Thoracic aorta (tissue), 2 donors: ENCODE data around the gene TOP1. TPM values are rescaled to one million over a fixed set of nuclear protein-coding genes. Genes with fewer than 3 reads are reported as not detected.

ENCODE experiments used
- ATAC-seq: fragments of 150-250 bp; one replicate; pipeline ENCODE4 v1.8.0; 2017; ENCODE audit warnings: low read depth; ENCODE audit not compliant: insufficient number of reproducible peaks, low FRiP score
- DNase-seq: peaks from one replicate; pipeline ENCODE4 v3.0.0-alpha.2; 2020; ENCODE audit warnings: low spot score
- H3K27ac ChIP-seq, 2 donors: fragments of 200-600 bp; sonication (generic); 1 replicate in 1 of 2; 2 replicates in 1 of 2; pipeline ENCODE4 v1.5.1; 2016; ENCODE audit warnings: mild to moderate bottlenecking in 2 of 2, moderate library complexity in 2 of 2
- H3K27me3 ChIP-seq: fragments of 200-600 bp; sonication (generic); replicated peaks from 2 replicates; pipeline ENCODE4 v1.6.0; 2016; ENCODE audit warnings: mild to moderate bottlenecking; ENCODE audit not compliant: insufficient read depth
- H3K36me3 ChIP-seq: fragments of 200-600 bp; sonication (generic); one replicate; pipeline ENCODE4 v1.5.1; 2016
- H3K4me1 ChIP-seq, 2 donors: fragments of 200-600 bp; sonication (generic); 1 replicate in 1 of 2; 2 replicates in 1 of 2; pipeline versions ENCODE4 v1.5.1 to v1.6.0; 2016; ENCODE audit warnings: low read depth in 2 of 2, mild to moderate bottlenecking in 1 of 2; ENCODE audit not compliant: control insufficient read depth in 1 of 2
- H3K4me3 ChIP-seq: fragments of 200-600 bp; sonication (generic); 2 replicates; pipeline ENCODE4 v1.5.1; 2016; ENCODE audit warnings: mild to moderate bottlenecking
- H3K9me3 ChIP-seq: fragments of 200-600 bp; sonication (generic); 2 replicates; pipeline ENCODE4 v1.5.1; 2016
- total RNA-seq, 2 donors: library from RNA; depleted of rRNA; stranded (reverse); fragments of >200 nt; gene quantifications; one replicate each; pipeline versions ENCODE4 v1.1.0 to v1.2.3, GENCODE V29; 2016
- TF ChIP-seq, protein P1 (sequence below): fragments of 200-600 bp; sonication (generic); IDR thresholded peaks from one replicate; pipeline ENCODE4 v1.5.1; 2019; ENCODE audit warnings: antibody characterized with exemption

The TOP1 gene
- total RNA-seq, 2 donors from 2014 or later, result 17.3 to 35.4 TPM

DNA sequence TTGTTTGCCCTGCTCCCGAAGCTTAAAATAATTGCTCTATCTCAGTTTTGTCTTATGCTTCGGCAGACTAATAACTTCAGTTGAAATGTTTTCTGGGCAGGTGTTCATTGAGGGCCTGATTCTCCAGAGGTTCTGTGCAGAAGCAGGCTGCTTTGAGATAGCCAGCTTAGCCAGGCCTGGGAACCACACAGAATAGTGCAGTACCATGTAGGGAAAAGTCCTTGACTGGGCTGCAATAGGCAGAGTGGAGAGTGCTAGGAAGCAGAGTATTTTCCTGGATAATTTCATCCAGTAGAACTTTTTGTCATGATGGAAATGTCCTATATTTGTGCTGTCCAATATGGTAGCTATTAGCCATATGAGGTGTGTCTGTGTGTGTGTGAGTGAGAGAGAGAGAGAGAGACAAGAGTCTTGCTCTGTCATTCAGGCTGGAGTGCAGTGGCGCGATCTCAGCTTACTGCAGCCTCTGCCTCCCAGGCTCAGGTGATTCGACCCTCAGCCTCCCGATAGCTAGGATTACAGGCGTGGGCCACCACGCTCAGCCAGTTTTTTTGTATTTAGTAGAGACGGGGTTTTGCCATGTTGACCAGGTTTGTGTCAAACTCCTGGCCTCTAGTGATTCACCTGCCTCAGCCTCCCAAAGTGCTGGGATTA is 15.9 kb downstream of the TOP1 start:
- TF ChIP-seq, protein P1, sequence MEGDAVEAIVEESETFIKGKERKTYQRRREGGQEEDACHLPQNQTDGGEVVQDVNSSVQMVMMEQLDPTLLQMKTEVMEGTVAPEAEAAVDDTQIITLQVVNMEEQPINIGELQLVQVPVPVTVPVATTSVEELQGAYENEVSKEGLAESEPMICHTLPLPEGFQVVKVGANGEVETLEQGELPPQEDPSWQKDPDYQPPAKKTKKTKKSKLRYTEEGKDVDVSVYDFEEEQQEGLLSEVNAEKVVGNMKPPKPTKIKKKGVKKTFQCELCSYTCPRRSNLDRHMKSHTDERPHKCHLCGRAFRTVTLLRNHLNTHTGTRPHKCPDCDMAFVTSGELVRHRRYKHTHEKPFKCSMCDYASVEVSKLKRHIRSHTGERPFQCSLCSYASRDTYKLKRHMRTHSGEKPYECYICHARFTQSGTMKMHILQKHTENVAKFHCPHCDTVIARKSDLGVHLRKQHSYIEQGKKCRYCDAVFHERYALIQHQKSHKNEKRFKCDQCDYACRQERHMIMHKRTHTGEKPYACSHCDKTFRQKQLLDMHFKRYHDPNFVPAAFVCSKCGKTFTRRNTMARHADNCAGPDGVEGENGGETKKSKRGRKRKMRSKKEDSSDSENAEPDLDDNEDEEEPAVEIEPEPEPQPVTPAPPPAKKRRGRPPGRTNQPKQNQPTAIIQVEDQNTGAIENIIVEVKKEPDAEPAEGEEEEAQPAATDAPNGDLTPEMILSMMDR, result no peak
- ATAC-seq (no peak), DNase-seq (no peak)
- Histone ChIP-seq H3K36me3 (no peaks in the 10 kb centered on the region), H3K9me3 (no peaks in the 10 kb centered on the region), H3K27me3 (no peaks in the 10 kb centered on the region), H3K4me3 (no peak overlapping the region), H3K4me1 (peaks cover 32 to 62% of the 10 kb centered on the region in 2 donors), H3K27ac (no peak overlapping the region)

GRCh38 chr20:41045671-41046070 is 17.0 kb downstream of the TOP1 start:
- Histone ChIP-seq H3K27ac (no peak overlapping the region), H3K27me3 (no peaks in the 10 kb centered on the region), H3K4me1 (peaks cover 44 to 74% of the 10 kb centered on the region in 2 donors), H3K4me3 (no peak overlapping the region), H3K9me3 (no peaks in the 10 kb centered on the region), H3K36me3 (no peaks in the 10 kb centered on the region)
- no peak for ATAC-seq
- DNase-seq, result no peak
- TF ChIP-seq, protein P1, result no peak

DNA sequence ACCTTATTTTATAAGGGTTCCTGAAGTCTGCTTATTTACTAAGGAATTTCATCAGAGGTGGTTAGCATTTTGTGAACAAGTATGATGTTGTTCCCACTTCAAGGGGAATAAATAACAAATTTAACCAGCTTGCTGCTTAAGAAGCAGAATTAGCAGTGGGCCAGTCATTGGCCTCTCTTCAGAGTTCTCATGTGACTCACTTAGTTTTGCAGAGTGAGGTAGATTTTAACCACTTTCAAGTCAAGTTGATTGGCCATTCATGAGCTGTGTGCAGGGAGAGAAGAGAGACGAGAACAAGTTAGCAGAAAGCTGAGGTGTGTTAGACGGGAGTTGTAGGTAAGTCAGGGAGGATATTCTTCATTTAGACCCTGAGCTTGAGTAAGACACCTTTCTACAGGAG is 18.1 kb downstream of the TOP1 start:
- H3K4me1 ChIP-seq, result peaks cover 53 to 77% of the 10 kb centered on the region in 2 donors
- no peaks in the 10 kb centered on the region for H3K36me3 ChIP-seq
- no peak overlapping the region for H3K27ac ChIP-seq
- no peak for DNase-seq
- TF ChIP-seq, protein P1, result no peak
- no peaks in the 10 kb centered on the region for H3K27me3 ChIP-seq
- H3K4me3 ChIP-seq, result no peak overlapping the region
- H3K9me3 ChIP-seq, result no peaks in the 10 kb centered on the region
- ATAC-seq, result no peak

GRCh38 chr20:41047279-41047974 is 18.8 kb downstream of the TOP1 start:
- Histone ChIP-seq H3K4me3 (peak overlapping the region; percentile 60), H3K36me3 (no peaks in the 10 kb centered on the region), H3K27me3 (no peaks in the 10 kb centered on the region), H3K9me3 (no peaks in the 10 kb centered on the region), H3K27ac (peak overlapping the region in 1 of 2 donors; percentile 24), H3K4me1 (peaks cover 56 to 75% of the 10 kb centered on the region in 2 donors)
- TF ChIP-seq, protein P1, result no peak
- DNase-seq, result no peak
- no peak for ATAC-seq

- Histone ChIP-seq H3K27ac (peak overlapping the region in 1 of 2 donors; percentile 25), H3K36me3 (no peaks in the 10 kb centered on the region), H3K4me3 (peak overlapping the region; percentile 60), H3K4me1 (peaks cover 61 to 79% of the 10 kb centered on the region in 2 donors), H3K27me3 (no peaks in the 10 kb centered on the region), H3K9me3 (no peaks in the 10 kb centered on the region)
- ATAC-seq, result no peak
- DNase-seq, result no peak
- TF ChIP-seq, protein P1, result no peak
Observed at GRCh38 chr20:41047975-41048305, 19.3 kb downstream of the TOP1 start.
